ENCODE results near the gene WDR33. TPM values are rescaled to one million over a fixed set of nuclear protein-coding genes. Genes with fewer than 3 reads are reported as not detected.

The WDR33 gene
- total and polyA plus RNA-seq, 2 of the 13 experiments (the other 11 are each of a cell fraction or from before 2014, with no cell fraction given): 54.9 to 78.2 TPM

- TF ChIP-seq, protein P1, sequence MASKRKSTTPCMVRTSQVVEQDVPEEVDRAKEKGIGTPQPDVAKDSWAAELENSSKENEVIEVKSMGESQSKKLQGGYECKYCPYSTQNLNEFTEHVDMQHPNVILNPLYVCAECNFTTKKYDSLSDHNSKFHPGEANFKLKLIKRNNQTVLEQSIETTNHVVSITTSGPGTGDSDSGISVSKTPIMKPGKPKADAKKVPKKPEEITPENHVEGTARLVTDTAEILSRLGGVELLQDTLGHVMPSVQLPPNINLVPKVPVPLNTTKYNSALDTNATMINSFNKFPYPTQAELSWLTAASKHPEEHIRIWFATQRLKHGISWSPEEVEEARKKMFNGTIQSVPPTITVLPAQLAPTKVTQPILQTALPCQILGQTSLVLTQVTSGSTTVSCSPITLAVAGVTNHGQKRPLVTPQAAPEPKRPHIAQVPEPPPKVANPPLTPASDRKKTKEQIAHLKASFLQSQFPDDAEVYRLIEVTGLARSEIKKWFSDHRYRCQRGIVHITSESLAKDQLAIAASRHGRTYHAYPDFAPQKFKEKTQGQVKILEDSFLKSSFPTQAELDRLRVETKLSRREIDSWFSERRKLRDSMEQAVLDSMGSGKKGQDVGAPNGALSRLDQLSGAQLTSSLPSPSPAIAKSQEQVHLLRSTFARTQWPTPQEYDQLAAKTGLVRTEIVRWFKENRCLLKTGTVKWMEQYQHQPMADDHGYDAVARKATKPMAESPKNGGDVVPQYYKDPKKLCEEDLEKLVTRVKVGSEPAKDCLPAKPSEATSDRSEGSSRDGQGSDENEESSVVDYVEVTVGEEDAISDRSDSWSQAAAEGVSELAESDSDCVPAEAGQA (IDR thresholded peaks at IDR 0.05; ENCODE audit: low read depth): no peak
- TF ChIP-seq, protein P1 (CRISPR knock-in tag; IDR thresholded peaks at IDR 0.05; ENCODE audit: borderline replicate concordance): no peak
- 0 out of 2 replicates have a peak, but pooled peaks have one; percentile 18 for TF ChIP-seq CAMTA2 (CRISPR knock-in tag; IDR thresholded peaks at IDR 0.05; ENCODE audit: borderline replicate concordance)
- TF ChIP-seq MTF2 (CRISPR knock-in tag; IDR thresholded peaks at IDR 0.05; ENCODE audit: borderline replicate concordance): no peak
- peak; percentile 10; the same call in 1 of the 2 replicates for TF ChIP-seq GLI4 (CRISPR knock-in tag; IDR thresholded peaks at IDR 0.05; ENCODE audit: borderline replicate concordance)
- TF ChIP-seq ZNF3 (CRISPR knock-in tag; IDR thresholded peaks at IDR 0.05): no peak
- TF ChIP-seq THAP7 (CRISPR knock-in tag; IDR thresholded peaks at IDR 0.05): peak; percentile 84
- no peak for TF ChIP-seq ZNF292 (CRISPR knock-in tag; IDR thresholded peaks at IDR 0.05; ENCODE audit: borderline replicate concordance, low read depth)
- TF ChIP-seq SUZ12 (IDR thresholded peaks at IDR 0.05; ENCODE audit: low read depth, low read length): no peak
- 0 out of 2 replicates have a peak, but pooled peaks have one; percentile 17 for TF ChIP-seq HIVEP1 (CRISPR knock-in tag; IDR thresholded peaks at IDR 0.05)
- TF ChIP-seq HHEX (CRISPR knock-in tag; IDR thresholded peaks at IDR 0.05): no peak
- no peak for TF ChIP-seq ZNF362 (CRISPR knock-in tag; IDR thresholded peaks at IDR 0.05; ENCODE audit: borderline replicate concordance)
- TF ChIP-seq SNAPC4 (CRISPR knock-in tag; IDR thresholded peaks at IDR 0.05): peak; percentile 28; the same call in 1 of the 2 replicates
Observed at GRCh38 chr2:127857265-127857808, 46.4 kb upstream of the WDR33 start (continued).
